Limb (tissue), 2 donors: ENCODE results near the gene AP4B1.
"Not testable (repeated sequence)": the region's sequence is repeated elsewhere in the genome, so short reads cannot be mapped to it uniquely, and the experiment has no call there.

ENCODE experiments used
- DNase-seq, 2 donors: peaks; one replicate each; pipeline ENCODE4 v3.0.0-alpha.2; 2016; ENCODE audit errors: extremely low spot score in 2 of 2

AP4B1 gene

GRCh38 chr1:113858418-113858817 is 46.2 kb downstream of the AP4B1 start:
- no peak for DNase-seq

GRCh38 chr1:113857776-113858175 is 46.8 kb downstream of the AP4B1 start:
- DNase-seq = no peak

- DNase-seq = no peak
These were observed 48.2 kb downstream of the AP4B1 start for GRCh38 chr1:113856401-113856790.

GRCh38 chr1:113855630-113856400 is 48.8 kb downstream of the AP4B1 start:
- DNase-seq = no peak

- no peak for DNase-seq
These were observed 50.4 kb downstream of the AP4B1 start for GRCh38 chr1:113854234-113854633.

GRCh38 chr1:113852694-113853093 is 51.9 kb downstream of the AP4B1 start:
- DNase-seq = not testable (repeated sequence)

GRCh38 chr1:113850127-113850796 is 54.3 kb downstream of the AP4B1 start:
- DNase-seq = no peak

- DNase-seq = no peak
These were observed 55.5 kb downstream of the AP4B1 start for GRCh38 chr1:113849072-113849471.

- DNase-seq = no peak
These were observed 58.1 kb downstream of the AP4B1 start for GRCh38 chr1:113846391-113847035.
